ENCODE measurements around the gene ELK3. TPM values are rescaled to one million over a fixed set of nuclear protein-coding genes. Genes with fewer than 3 reads are reported as not detected.

Gene ELK3
- total RNA-seq, 1 experiment from 2014 or later = 8.9 TPM

DNA sequence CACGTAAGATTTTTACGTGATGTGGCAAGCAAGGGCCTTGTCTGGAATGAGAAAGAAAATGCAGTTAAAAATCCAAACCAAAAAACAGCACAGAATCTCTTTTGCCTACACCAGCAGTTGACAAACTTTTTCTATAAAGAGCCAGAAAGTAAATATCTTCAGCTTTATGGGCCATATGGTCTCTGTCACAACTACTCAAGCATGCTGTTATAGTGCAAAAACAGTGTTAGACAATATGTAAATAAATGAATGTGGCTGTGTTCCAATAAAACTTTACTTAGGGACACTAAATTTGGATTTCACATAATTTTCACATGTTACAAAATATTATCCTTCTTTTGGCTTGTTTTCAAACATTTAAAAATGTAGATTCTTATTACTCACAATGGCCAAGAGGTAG is 6.2 kb upstream of the ELK3 start:
- DNase-seq (ENCODE audit: low spot score) = no peak

DNA sequence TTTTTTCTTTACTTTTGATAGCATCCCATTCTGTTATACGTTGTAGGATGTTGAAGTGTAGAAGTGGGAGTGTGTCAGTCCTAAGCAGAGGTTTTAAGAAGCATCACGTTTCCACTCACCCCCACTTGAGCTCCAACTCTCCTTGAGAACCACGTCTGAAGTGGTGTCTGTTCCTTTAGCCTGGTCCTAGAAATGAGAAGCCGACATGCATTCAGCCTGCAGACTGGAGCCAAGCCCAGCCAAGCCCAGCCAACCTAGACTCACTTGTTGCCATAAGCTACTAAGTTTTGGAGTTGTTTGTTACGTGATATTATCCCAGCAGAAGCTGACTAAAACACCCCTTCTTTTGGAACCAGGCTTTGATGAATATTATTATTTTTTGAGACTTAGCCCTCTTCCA is 4.4 kb upstream of the ELK3 start:
- DNase-seq (ENCODE audit: low spot score) = no peak

- DNase-seq (ENCODE audit: low spot score) = no peak
Measured at GRCh38 chr12:96190413-96191108, 3.6 kb upstream of the ELK3 start.

- DNase-seq (ENCODE audit: low spot score) = no peak
Measured at GRCh38 chr12:96192926-96193573, 1.1 kb upstream of the ELK3 start.

- DNase-seq (ENCODE audit: low spot score) = no peak
Measured at GRCh38 chr12:96194576-96194889, 358 bp downstream of the ELK3 start.

- DNase-seq (ENCODE audit: low spot score) = peak; percentile 48
Measured at GRCh38 chr12:96194971-96195844, 1.0 kb downstream of the ELK3 start.

- DNase-seq (ENCODE audit: low spot score) = no peak
Measured at GRCh38 chr12:96195845-96196451, 1.8 kb downstream of the ELK3 start.

- DNase-seq (ENCODE audit: low spot score) = no peak
Measured at GRCh38 chr12:96196781-96197180, 2.6 kb downstream of the ELK3 start.

DNA sequence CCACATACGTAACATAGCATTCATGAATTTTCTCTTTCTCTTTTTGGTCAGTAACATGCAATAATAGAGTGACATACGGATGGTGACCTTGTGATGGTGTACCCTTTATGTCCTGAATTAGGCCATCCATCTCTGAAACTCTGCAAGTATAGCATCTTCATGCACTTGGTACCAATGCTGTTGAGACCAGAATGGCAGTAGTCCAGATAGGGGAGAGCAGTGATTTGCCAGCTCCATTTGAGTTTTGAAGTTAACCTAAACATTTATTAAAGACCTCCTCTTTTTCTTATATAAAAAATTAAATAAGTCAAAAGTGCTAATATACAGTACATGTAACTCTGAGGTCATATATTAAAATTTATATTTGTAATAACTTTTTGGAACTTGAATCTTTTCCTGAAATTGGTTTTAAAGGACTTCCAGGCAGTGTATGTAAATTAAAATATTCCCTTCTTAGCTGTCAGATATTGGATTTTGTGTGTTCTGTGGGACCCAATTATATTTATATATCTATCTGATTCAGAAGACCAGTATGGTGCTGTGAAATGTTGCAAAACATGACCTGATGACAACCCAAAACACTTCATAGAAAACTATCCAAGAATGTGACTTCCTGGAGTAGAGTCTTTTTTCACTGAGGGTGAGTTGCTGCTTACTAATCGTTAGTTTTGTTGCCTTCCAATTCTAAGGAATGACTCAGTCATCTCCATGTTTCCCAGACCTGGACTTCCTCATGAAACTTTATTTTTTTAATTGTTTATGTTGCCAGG is 3.5 kb downstream of the ELK3 start:
- DNase-seq (ENCODE audit: low spot score) = peak; percentile 1

DNA sequence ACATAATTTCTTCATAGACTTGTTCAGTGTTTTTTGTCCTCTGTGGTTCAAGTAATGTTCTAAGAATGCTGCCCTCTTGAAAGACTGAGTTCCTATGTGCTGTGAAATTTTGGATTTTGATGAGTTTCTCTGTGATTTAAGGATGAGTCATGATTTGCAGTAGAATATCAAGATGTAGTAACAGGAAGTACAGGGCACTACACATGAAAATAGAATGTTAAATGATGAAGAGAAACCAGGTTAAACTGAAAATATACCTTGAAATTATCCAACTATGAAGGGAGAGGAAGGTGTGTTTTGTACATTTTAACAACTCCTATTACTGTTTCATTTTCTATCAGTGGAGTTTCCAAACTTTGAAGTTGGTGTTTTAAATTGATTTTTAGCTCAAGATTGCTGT is 4.8 kb downstream of the ELK3 start:
- no peak for DNase-seq (ENCODE audit: low spot score)

- no peak for DNase-seq (ENCODE audit: low spot score)
Measured at GRCh38 chr12:96199464-96199863, 5.3 kb downstream of the ELK3 start.

- no peak for DNase-seq (ENCODE audit: low spot score)
Measured at GRCh38 chr12:96201272-96202227, 7.4 kb downstream of the ELK3 start.

GRCh38 chr12:96204381-96204780 is 10.2 kb downstream of the ELK3 start:
- DNase-seq (ENCODE audit: low spot score) = no peak

DNA sequence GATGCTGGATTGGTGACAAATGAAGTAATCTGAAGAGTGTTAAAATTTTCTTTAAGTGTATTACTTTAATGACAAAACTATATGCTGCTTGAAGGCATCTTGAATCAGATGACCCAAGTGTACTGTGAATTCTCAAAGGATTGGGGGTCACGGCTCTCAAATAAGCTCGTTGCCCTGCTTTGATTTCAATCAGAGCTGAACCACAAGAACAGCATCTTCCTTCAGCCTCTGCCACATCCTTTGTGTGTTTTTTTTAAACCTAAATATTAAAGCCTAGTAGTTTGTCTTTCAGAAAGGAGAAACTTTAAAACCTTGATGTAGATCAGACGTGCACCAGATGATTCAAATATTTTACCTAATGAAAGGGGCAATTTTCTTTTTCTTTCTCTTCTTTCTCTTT is 11.7 kb downstream of the ELK3 start:
- DNase-seq (ENCODE audit: low spot score) = no peak

GRCh38 chr12:96206936-96207662 is 12.9 kb downstream of the ELK3 start:
- no peak for DNase-seq (ENCODE audit: low spot score)

DNA sequence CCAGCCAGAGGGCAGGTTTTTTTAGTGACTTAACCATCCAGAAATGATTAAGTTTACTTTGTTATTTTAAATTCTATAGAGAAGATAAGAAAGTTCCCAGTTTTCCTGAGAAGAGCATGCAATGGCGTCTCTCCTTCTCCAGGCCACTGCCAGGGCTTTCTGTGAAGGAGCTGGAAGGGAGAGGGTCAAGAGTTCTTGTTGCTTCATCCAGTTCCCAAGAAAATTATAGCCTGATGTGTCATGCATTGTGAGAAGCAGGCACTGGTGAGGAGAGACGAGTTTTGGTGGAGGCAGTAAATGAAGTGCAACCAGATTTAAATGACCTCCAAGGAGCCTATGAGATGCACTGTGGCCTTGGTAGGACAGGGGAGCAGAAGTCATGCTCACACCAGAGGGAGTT is 14.2 kb downstream of the ELK3 start:
- no peak for DNase-seq (ENCODE audit: low spot score)

GRCh38 chr12:96208801-96209549 is 14.8 kb downstream of the ELK3 start:
- DNase-seq (ENCODE audit: low spot score) = peak; percentile 3

GRCh38 chr12:96210376-96211055 is 16.3 kb downstream of the ELK3 start:
- DNase-seq (ENCODE audit: low spot score) = no peak
